ENCODE measurements around the gene NTSR2. TPM values are rescaled to one million over a fixed set of nuclear protein-coding genes. Genes with fewer than 3 reads are reported as not detected.

Gene NTSR2
- total RNA-seq, 4 donors from 2014 or later = not detected

GRCh38 chr2:11610624-11611242, 59.3 kb downstream of the NTSR2 start:
- WGBS = 96% methylated on average over 18 of the region's 38 CpGs
- Histone ChIP-seq H3K27ac (no peak overlapping the region), H3K9me3 (no peaks in the 10 kb centered on the region), H3K4me3 (no peak overlapping the region), H3K4me1 (no peaks in the 10 kb centered on the region), H3K36me3 (no peaks in the 10 kb centered on the region), H3K27me3 (no peaks in the 10 kb centered on the region)
- DNase-seq (ENCODE audit: low spot score in 2 of 2) = no peak
- no peak for TF ChIP-seq POLR2A (IDR thresholded peaks at IDR 0.05)
- TF ChIP-seq POLR2AphosphoS5 (IDR thresholded peaks at IDR 0.05) = no peak
- TF ChIP-seq EP300 (IDR thresholded peaks at IDR 0.05) = no peak
- TF ChIP-seq, protein P1, sequence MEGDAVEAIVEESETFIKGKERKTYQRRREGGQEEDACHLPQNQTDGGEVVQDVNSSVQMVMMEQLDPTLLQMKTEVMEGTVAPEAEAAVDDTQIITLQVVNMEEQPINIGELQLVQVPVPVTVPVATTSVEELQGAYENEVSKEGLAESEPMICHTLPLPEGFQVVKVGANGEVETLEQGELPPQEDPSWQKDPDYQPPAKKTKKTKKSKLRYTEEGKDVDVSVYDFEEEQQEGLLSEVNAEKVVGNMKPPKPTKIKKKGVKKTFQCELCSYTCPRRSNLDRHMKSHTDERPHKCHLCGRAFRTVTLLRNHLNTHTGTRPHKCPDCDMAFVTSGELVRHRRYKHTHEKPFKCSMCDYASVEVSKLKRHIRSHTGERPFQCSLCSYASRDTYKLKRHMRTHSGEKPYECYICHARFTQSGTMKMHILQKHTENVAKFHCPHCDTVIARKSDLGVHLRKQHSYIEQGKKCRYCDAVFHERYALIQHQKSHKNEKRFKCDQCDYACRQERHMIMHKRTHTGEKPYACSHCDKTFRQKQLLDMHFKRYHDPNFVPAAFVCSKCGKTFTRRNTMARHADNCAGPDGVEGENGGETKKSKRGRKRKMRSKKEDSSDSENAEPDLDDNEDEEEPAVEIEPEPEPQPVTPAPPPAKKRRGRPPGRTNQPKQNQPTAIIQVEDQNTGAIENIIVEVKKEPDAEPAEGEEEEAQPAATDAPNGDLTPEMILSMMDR (IDR thresholded peaks at IDR 0.05) = no peak

Other genes starting within 250 kb of the NTSR2 start
- gene E2F6, start 204.0 kb downstream of the NTSR2 start, total RNA-seq = 10 to 100 TPM in 2 of 4 donors, 1 to 10 TPM in 2; 9.3 to 15.7 (median 10.3) TPM
- 1 to 10 TPM; 3.0 to 6.1 (median 4.3) TPM for gene GREB1, start 136.2 kb downstream of the NTSR2 start, total RNA-seq
- gene LPIN1, start 76.4 kb upstream of the NTSR2 start, total RNA-seq = 10 to 100 TPM; 25.9 to 71.9 (median 52.5) TPM

All from suprapubic skin (tissue), 4 donors.